WTC11 (cell line): ENCODE measurements around the gene ACSS2.

Experiments used
- IRF2 ChIP-seq: sonication (generic); formaldehyde crosslinking; IDR thresholded peaks from 2 replicates; pipeline ENCODE4 v1.8.0; 2022; ENCODE audit warnings: low read depth, missing genetic modification reagents, borderline replicate concordance
- JUN ChIP-seq: sonication (generic); formaldehyde crosslinking; IDR thresholded peaks from 2 replicates; pipeline ENCODE4 v1.8.0; 2023; ENCODE audit warnings: mild to moderate bottlenecking, missing genetic modification reagents
- SMAD3 ChIP-seq: sonication (generic); formaldehyde crosslinking; IDR thresholded peaks from 2 replicates; pipeline ENCODE4 v1.8.0; 2022; ENCODE audit warnings: missing genetic modification reagents, mild to moderate bottlenecking, borderline replicate concordance
- SP1 ChIP-seq: sonication (generic); formaldehyde crosslinking; conservative IDR thresholded peaks from 2 replicates; pipeline ENCODE4 v1.8.1; 2022; ENCODE audit warnings: missing genetic modification reagents
- ZBTB21 ChIP-seq: sonication (generic); formaldehyde crosslinking; IDR thresholded peaks from 2 replicates; pipeline ENCODE4 v1.8.1; 2023; ENCODE audit warnings: mild to moderate bottlenecking, missing genetic modification reagents, borderline replicate concordance
- TF ChIP-seq, protein P1 (sequence below): fragments of 200-600 bp; IDR thresholded peaks from 2 replicates; pipeline ENCODE4 v1.8.0; 2022; ENCODE audit warnings: antibody characterized with exemption
- TF ChIP-seq, protein P2 (sequence below): sonication (generic); formaldehyde crosslinking; IDR thresholded peaks from 2 replicates; pipeline ENCODE4 v1.8.1; 2022; ENCODE audit warnings: missing genetic modification reagents, borderline replicate concordance
- TF ChIP-seq, protein P3 (sequence below): sonication (generic); formaldehyde crosslinking; IDR thresholded peaks from 2 replicates; pipeline ENCODE4 v1.8.1; 2023; ENCODE audit warnings: mild to moderate bottlenecking, missing genetic modification reagents, borderline replicate concordance
- TF ChIP-seq, protein P4 (sequence below): sonication (generic); formaldehyde crosslinking; IDR thresholded peaks from 2 replicates; pipeline ENCODE4 v1.8.1; 2023; ENCODE audit warnings: mild to moderate bottlenecking, missing genetic modification reagents, moderate library complexity

DNA sequence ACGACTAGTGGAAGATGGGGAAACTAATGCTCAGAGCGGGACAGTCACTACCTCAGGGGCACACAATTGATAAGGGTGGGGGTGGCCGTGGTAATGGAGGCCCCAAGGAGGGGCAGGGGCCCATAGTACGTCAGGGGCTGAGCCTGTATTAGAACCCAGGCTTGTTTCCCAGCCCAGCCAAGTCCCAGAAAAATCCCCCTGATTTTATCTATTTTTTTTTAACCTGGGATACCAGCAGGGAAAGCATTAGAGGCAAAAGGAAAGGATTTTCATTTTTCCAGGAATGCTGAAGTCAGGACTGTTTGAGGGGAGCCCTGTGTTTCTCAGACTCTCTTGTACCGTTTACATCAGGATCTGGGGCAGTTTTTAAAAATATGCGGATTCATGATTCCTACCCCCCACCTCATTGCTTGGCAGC, 79.6 kb downstream of the ACSS2 start:
- TF ChIP-seq, protein P1, sequence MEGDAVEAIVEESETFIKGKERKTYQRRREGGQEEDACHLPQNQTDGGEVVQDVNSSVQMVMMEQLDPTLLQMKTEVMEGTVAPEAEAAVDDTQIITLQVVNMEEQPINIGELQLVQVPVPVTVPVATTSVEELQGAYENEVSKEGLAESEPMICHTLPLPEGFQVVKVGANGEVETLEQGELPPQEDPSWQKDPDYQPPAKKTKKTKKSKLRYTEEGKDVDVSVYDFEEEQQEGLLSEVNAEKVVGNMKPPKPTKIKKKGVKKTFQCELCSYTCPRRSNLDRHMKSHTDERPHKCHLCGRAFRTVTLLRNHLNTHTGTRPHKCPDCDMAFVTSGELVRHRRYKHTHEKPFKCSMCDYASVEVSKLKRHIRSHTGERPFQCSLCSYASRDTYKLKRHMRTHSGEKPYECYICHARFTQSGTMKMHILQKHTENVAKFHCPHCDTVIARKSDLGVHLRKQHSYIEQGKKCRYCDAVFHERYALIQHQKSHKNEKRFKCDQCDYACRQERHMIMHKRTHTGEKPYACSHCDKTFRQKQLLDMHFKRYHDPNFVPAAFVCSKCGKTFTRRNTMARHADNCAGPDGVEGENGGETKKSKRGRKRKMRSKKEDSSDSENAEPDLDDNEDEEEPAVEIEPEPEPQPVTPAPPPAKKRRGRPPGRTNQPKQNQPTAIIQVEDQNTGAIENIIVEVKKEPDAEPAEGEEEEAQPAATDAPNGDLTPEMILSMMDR: no peak
- TF ChIP-seq, protein P2, sequence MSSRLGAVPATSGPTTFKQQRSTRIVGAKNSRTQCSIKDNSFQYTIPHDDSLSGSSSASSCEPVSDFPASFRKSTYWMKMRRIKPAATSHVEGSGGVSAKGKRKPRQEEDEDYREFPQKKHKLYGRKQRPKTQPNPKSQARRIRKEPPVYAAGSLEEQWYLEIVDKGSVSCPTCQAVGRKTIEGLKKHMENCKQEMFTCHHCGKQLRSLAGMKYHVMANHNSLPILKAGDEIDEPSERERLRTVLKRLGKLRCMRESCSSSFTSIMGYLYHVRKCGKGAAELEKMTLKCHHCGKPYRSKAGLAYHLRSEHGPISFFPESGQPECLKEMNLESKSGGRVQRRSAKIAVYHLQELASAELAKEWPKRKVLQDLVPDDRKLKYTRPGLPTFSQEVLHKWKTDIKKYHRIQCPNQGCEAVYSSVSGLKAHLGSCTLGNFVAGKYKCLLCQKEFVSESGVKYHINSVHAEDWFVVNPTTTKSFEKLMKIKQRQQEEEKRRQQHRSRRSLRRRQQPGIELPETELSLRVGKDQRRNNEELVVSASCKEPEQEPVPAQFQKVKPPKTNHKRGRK (CRISPR knock-in tag): no peak
- TF ChIP-seq IRF2 (no peak), JUN (CRISPR knock-in tag) (no peak), SP1 (no peak), ZBTB21 (no peak), SMAD3 (no peak)
- TF ChIP-seq, protein P3, sequence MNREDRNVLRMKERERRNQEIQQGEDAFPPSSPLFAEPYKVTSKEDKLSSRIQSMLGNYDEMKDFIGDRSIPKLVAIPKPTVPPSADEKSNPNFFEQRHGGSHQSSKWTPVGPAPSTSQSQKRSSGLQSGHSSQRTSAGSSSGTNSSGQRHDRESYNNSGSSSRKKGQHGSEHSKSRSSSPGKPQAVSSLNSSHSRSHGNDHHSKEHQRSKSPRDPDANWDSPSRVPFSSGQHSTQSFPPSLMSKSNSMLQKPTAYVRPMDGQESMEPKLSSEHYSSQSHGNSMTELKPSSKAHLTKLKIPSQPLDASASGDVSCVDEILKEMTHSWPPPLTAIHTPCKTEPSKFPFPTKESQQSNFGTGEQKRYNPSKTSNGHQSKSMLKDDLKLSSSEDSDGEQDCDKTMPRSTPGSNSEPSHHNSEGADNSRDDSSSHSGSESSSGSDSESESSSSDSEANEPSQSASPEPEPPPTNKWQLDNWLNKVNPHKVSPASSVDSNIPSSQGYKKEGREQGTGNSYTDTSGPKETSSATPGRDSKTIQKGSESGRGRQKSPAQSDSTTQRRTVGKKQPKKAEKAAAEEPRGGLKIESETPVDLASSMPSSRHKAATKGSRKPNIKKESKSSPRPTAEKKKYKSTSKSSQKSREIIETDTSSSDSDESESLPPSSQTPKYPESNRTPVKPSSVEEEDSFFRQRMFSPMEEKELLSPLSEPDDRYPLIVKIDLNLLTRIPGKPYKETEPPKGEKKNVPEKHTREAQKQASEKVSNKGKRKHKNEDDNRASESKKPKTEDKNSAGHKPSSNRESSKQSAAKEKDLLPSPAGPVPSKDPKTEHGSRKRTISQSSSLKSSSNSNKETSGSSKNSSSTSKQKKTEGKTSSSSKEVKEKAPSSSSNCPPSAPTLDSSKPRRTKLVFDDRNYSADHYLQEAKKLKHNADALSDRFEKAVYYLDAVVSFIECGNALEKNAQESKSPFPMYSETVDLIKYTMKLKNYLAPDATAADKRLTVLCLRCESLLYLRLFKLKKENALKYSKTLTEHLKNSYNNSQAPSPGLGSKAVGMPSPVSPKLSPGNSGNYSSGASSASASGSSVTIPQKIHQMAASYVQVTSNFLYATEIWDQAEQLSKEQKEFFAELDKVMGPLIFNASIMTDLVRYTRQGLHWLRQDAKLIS (CRISPR knock-in tag): no peak
- TF ChIP-seq, protein P4, sequence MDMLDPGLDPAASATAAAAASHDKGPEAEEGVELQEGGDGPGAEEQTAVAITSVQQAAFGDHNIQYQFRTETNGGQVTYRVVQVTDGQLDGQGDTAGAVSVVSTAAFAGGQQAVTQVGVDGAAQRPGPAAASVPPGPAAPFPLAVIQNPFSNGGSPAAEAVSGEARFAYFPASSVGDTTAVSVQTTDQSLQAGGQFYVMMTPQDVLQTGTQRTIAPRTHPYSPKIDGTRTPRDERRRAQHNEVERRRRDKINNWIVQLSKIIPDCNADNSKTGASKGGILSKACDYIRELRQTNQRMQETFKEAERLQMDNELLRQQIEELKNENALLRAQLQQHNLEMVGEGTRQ: no peak
